KG1 (cell line): Measurements from ENCODE around the gene KRTAP5-2.

Experiments used
- DNase-seq: peaks from one replicate; lab custom pipeline; 2025; lab: John Stamatoyannopoulos, UW

The KRTAP5-2 gene

DNA sequence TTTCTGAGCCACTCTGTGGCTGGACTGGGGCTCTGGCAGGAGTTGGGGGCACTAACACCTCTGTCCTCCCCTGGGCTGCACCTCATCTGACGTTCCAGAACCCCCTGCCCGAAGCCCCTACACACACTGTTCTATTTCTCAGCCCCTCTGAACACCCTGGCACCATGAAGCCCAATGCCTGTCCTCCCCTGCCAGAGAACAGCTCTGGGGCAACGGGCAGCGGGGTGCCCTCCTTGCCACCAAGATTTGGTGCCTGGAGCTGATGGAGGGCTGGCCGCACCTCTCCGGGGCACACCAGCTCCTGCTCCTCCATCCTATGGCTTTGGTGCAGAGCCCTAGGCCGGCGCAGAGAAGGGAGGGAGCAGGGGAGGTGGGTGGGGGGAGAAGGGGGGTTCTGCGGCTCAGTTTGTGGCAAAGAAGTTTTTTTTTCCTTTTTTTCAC is 42.4 kb downstream of the KRTAP5-2 start:
- no peak for DNase-seq

DNA sequence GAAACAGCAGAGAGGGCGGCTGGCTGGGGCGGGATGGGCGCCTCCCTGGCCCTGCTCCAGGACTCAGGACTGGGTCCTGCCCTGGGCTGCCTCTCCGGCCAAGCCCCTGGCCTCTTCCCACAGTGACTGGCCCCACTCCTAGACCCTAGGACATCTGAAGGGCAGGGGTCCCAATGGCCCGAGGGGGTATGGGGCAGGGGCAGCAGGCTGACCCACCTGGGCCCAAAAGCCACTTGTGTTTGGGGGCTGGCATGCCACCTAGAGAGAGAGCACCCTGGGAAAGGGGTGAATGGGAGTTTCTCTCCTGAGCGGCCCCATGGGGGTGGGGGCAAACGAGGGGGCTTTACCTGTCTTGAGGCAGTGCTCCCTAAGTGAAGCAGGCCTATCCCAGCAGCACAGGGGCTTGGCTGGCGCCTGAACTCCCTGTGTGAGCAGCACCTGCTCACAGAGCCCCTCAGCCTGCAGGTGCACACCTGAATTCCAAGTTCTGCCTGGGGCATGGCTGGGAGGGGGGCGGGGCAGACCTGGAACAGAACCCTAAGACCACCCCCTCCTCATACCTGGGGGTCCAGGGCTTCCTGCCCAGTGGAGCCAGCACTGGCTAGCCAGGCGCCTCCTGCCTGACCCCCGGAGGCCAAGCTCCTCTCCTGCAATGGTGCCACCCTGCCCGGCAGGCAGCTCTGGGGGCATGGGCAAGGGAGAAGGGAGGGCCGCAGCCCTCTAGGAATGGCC is 42.9 kb downstream of the KRTAP5-2 start:
- no peak for DNase-seq

DNA sequence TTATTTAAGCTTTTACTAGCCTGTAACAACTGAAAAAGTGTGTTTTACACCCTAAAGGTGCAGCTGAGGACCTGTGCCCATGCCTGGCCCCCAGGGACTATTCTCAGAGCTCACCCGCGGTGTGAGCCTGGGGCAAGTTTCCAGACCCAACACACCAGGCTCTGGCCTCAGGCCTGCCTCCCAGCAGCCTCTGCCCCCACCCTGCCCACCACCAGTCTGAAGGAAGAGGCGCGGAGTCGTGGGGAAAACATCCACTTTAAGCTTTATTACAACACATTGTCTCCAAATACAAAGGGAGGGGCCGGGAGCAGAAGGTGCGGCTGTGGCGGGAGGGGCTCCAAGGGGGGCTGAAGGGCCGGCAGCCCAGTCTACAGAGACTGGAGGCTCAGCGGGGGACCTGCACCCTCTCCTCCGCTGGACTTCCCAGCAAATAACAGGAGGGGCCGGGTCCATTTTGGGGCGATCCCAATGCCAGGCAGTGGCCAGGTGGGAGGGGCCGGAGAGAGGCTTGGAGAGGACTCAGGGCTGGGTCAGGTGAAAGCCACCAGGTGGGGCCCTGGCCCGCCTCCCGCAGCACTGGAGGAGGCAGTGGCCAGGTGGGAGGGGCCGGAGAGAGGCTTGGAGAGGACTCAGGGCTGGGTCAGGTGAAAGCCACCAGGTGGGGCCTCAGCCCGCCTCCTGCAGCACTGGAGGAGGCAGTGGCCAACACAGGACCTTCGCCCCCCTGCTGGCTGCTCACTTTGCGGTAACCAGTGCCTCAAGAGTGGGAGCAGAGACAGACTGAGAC is 44.1 kb downstream of the KRTAP5-2 start:
- no peak for DNase-seq

DNA sequence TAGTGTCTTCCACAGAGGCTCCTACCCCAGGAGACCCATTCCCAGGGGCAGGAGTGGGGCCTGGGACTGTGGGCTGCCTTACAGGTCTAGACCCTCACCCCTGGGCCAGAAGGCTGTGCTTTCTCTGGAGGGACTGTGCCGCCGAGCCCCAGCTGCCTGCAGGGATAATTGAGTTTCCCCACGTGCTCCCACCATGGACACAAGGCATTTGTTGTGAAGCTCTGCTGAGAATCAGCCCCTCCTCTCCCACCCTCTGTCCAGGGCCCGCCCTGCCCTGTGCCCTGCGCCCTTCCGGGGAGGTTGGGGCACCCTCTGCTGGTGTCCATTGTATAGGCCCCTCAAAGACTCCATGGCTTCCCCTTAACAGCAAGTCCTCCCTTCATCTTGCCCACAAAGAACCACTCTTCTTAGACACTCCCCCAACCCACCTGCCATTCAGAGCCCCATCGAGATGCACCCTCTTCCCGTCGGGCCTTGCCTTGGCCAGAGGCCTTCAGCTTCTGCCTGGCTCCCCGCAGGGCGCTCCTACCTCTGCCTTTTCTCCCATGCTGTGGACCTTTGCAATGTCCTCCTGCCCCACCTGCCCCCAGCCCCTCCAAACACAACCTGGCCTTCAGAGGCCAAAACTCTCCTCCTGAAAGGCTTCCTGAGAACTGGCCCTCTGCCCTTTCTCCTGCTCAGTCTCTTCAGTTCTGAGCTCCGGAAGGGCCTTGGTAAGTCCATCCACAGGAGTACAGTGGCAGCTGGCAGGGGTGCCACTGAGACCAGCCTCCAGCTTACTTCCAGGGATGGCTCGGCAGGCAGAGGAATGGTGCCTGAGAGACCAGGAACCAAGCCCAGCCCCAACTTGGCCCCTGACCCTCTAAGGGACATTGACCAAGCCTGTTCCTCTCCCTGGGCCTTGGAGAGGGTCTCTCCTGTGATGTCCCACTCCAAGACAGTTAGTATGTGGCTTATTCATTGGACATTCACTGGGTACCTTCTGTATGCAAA is 48.5 kb downstream of the KRTAP5-2 start:
- DNase-seq: no peak

DNA sequence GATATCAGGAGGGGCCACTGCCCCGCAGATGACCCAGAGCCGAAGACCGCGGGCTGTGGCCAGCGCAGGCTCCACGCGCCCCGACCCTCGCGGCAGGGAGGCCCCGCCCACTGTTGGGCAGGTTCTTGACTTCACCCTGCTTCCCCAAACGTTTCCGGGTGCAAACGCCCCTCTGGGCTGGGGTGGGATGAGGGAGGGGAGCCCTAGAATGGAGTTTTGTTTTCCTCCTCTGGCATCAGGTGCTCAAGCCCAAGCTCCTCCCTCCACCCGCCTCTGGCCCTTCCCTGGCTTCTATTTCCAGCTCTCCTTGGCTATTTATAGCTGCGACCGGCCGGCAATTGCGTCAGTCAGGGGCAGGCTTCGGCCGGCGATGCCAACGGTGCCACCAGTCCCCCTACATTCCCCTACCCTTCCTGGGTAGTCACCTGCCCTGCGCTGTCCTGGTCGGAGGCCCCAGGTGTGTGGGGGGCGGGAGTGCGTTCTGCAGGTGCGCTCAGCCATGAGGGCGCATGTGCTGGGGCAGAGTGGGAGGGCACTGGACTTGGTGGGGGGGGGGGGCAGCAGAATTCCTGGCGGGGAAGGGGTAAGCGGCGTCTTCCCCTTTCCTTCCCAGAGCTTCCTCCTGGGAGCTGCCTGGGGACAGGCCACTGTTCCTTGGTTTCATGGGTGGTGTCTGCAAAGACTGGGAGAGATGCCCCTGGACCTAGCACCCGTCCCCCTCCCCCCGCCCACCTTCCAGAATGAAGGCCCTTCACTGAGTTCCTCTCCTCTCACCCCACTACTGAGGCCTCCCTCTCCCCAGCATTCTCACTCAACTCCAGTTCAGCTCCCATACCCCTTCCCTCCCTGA is 49.6 kb downstream of the KRTAP5-2 start:
- no peak for DNase-seq

DNA sequence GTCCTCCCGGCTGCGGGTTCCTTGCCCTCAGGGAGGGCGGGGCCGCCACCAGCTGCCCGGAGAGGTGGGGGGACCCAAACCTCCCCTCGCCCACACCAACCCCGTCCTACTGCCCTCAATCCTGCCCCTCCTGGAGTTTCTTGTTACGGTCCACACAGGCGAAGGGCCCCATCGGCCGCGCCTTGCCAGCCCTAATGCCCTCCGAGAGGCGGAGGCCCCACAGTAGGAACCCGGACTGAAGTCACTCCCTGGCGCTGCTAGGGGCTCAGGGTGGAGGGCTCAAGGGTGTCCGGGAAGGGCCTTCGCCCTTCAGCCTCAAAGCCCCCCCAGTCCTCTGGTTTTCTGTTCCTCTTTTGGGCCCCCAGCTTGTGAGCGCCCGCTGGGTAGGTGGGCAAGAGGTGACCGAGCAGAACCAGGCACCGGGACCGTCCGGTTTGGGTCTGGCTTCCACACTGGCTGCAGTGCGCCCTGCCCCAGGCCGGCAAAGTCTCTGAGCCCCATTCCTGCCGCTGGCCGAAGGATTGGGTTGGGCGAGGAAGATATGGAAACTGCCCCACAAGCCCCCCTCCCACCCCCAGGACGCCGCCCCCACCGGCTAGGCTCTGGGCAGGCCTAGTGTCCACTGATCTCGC is 50.5 kb downstream of the KRTAP5-2 start:
- no peak for DNase-seq
